ENCODE measurements around the gene MRPL47. TPM values are rescaled to one million over a fixed set of nuclear protein-coding genes. Genes with fewer than 3 reads are reported as not detected.

The MRPL47 gene
- total RNA-seq, 4 donors from 2014 or later, result 22.6 to 32.6 (median 28.6) TPM

DNA sequence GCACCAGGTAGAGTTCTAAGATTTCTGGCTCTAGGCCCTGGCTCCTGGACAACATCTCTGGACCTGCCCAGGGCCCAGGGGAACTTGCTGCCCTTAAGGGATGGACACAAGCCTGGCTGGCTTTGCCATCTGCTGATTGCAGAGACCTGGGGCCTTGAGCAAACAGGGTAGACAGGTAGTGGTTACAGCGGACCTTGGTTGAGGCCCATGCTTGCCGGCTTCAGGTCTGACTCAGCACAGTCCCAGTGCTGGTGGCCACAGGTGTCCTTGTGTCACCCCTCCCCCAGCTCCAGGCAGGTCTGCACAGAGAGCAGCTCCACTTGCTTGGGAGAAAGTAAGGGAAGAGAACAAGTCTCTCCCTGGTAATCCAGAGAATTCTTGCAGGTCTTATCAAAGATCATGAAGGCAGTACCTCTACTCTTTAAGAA, 57.6 kb downstream of the MRPL47 start:
- intact Hi-C loops (cut with DNase I), result no loop called here

DNA sequence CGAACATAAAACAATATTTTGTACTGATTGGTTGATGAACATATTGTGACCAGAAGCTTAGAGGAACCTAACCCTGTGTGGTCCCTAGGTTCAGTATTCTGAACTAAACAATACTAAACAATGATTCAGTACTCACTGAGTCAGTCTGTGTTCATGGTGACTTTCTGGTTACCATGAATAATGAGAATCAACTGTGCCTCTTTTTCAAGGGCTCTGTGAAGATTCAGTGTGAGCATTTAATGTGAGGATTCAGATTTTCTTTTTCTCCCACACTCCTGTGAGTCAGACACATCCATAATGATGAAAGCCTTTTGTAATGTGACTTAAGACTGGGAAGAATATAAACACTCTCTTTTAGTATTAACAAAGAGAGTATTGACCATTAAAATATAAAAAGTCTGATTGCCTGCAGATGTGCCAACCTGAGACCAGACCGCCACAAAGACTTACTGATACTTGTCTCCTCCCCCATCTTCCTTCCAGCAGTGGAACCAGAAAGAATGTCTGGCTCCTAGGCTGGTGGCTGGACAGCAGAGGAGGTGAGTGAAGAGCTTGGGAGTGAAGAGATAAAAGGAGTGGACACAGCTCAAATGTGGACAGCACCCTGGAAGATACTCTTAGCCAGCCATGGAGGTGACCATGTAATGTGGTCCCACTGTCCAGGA, 59.3 kb downstream of the MRPL47 start:
- DNase-seq, result no peak
- TF ChIP-seq POLR2A (IDR thresholded peaks at IDR 0.05), result no peak
- TF ChIP-seq, protein P1, sequence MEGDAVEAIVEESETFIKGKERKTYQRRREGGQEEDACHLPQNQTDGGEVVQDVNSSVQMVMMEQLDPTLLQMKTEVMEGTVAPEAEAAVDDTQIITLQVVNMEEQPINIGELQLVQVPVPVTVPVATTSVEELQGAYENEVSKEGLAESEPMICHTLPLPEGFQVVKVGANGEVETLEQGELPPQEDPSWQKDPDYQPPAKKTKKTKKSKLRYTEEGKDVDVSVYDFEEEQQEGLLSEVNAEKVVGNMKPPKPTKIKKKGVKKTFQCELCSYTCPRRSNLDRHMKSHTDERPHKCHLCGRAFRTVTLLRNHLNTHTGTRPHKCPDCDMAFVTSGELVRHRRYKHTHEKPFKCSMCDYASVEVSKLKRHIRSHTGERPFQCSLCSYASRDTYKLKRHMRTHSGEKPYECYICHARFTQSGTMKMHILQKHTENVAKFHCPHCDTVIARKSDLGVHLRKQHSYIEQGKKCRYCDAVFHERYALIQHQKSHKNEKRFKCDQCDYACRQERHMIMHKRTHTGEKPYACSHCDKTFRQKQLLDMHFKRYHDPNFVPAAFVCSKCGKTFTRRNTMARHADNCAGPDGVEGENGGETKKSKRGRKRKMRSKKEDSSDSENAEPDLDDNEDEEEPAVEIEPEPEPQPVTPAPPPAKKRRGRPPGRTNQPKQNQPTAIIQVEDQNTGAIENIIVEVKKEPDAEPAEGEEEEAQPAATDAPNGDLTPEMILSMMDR (IDR thresholded peaks at IDR 0.05), result no peak
- Histone ChIP-seq H3K9me3 (no peaks in the 10 kb centered on the region), H3K27ac (no peak overlapping the region), H3K27me3 (no peaks in the 10 kb centered on the region), H3K36me3 (no peaks in the 10 kb centered on the region), H3K4me1 (no peaks in the 10 kb centered on the region), H3K4me3 (no peak overlapping the region)
- intact Hi-C loops (cut with DNase I), result no loop called here
- WGBS, 2 donors, result 47 to 53% methylated on average over 2 of the region's 2 CpGs

More for the DNA sequence above, 57.6 kb downstream of the MRPL47 start:
- H3K36me3 ChIP-seq, result no peaks in the 10 kb centered on the region
- H3K27ac ChIP-seq, result no peak overlapping the region
- no peaks in the 10 kb centered on the region for H3K9me3 ChIP-seq
- no peaks in the 10 kb centered on the region for H3K4me1 ChIP-seq
- H3K4me3 ChIP-seq, result no peak overlapping the region
- no CpG with 5 or more reads among the region's 2 CpGs for WGBS, 2 donors
- no peak for TF ChIP-seq POLR2A (IDR thresholded peaks at IDR 0.05)
- no peak for DNase-seq
- no peaks in the 10 kb centered on the region for H3K27me3 ChIP-seq

DNA sequence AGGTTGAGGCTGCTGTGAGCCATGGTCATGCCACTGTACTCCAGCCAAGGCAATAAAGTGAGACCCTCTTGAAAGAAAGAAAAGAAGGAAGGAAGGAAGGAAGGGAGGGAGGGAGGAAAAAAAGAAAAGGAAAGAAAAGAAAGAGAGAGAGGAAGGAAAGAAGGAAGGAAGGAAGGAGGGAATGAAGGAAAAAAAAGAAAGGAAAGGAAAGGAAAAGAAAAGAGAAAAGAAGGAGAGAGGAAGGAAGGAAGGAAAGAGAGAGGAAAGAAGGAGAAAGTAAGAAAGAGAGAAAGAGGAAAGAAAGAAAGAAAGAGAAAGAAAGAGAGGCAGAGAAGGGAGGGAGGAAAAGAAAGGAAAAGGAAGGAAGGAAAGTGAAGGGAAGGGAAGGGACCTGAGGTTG, 62.1 kb downstream of the MRPL47 start:
- Histone ChIP-seq H3K27ac (no peak overlapping the region), H3K4me3 (no peak overlapping the region), H3K4me1 (no peaks in the 10 kb centered on the region), H3K9me3 (no peaks in the 10 kb centered on the region), H3K27me3 (no peaks in the 10 kb centered on the region), H3K36me3 (no peaks in the 10 kb centered on the region)
- TF ChIP-seq, protein P1 (IDR thresholded peaks at IDR 0.05), result no peak
- no peak for TF ChIP-seq POLR2A (IDR thresholded peaks at IDR 0.05)
- intact Hi-C loops (cut with DNase I), result no loop called here
- DNase-seq, result no peak

DNA sequence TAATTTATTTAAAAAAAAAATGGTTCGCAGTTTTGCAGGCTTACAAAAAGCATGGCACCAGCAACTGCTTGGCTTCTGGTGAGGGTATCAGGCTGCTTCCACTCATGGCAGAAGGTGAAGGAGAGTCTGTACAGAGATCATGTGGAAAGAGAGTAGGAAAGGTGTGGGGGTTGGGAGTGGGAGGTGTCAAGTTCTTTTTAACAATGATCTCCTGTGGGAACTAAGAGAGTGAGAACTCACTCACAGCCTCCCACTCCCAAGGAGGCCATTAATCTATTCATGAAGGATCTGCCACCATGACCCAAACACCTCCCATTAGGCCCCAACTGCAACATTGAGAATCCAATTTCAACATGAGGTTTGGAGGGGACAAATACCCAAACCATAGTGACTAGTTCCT, 62.8 kb downstream of the MRPL47 start:
- intact Hi-C loops (cut with DNase I), result no loop called here
- Histone ChIP-seq H3K9me3 (no peaks in the 10 kb centered on the region), H3K27me3 (no peaks in the 10 kb centered on the region), H3K4me3 (no peak overlapping the region), H3K36me3 (no peaks in the 10 kb centered on the region), H3K4me1 (no peaks in the 10 kb centered on the region), H3K27ac (no peak overlapping the region)
- TF ChIP-seq POLR2A (IDR thresholded peaks at IDR 0.05), result no peak
- TF ChIP-seq, protein P1 (IDR thresholded peaks at IDR 0.05), result no peak
- 93 to 100% methylated on average over 1 of the region's 1 CpG for WGBS, 2 donors
- DNase-seq, result no peak

DNA sequence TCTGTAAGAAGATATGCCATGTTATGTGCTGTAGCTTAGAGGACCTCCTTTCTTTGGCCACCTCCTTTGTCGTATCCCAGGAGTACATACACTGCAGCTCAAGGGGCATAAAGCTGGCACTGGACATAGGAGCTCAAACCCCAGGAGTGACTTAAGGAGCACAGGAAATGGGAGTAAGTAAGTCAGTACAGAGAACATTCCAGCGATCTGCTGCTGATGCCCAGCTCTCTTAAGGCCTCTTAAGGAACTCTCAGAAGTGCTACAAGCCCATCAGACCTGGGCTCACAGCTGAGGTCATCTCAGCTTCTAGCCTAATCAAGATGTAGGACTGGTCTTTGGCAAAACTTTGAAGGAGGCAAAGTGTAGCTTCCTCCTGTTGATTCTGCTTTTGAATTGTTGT, 63.3 kb downstream of the MRPL47 start:
- WGBS, 2 donors, result 92 to 94% methylated on average over 2 of the region's 2 CpGs
- no peak for TF ChIP-seq POLR2A (IDR thresholded peaks at IDR 0.05)
- TF ChIP-seq, protein P1 (IDR thresholded peaks at IDR 0.05), result no peak
- Histone ChIP-seq H3K4me1 (no peaks in the 10 kb centered on the region), H3K36me3 (no peaks in the 10 kb centered on the region), H3K27me3 (no peaks in the 10 kb centered on the region), H3K4me3 (no peak overlapping the region), H3K27ac (no peak overlapping the region), H3K9me3 (no peaks in the 10 kb centered on the region)
- intact Hi-C loops (cut with DNase I), result no loop called here
- no peak for DNase-seq

Small RNA genes within 50 kb of the gene (small RNA-seq; reads per million reads assigned to genes)
- gene AC090425.1 (0 reads per million in 4 donors), gene RF01210 (0 to 0.27 (median 0) reads per million in 4 donors)

Other genes starting within 250 kb of the MRPL47 start
- 10 to 100 TPM; 10.4 to 30.3 (median 19.7) TPM for gene GNB4, start 153.2 kb downstream of the MRPL47 start, total RNA-seq
- gene ACTL6A, start 41.7 kb downstream of the MRPL47 start, total RNA-seq, result 10 to 100 TPM; 51.5 to 95.4 (median 63.5) TPM
- gene NDUFB5, start 156 bp upstream of the MRPL47 start, total RNA-seq, result 100 to 1,000 TPM in 2 of 4 donors, 10 to 100 TPM in 2; 55.9 to 123 (median 95.2) TPM
- 1 to 10 TPM; 1.5 to 6.5 (median 4.1) TPM for gene USP13, start 48.4 kb upstream of the MRPL47 start, total RNA-seq

Measured in esophagus squamous epithelium (tissue), 5 donors.